ENCODE results near the gene EXOC2.

Gene EXOC2

GRCh38 chr6:692858-693722 is at the start of gene EXOC2:
EXOC2 (minus strand) TSS chr6:693139; CDS start chr6:637818, 55,321 bp downstream.
- peak; percentile 78 to 81 for DNase-seq

GRCh38 chr6:741410-742339 is 48.7 kb upstream of the EXOC2 start:
- no peak for DNase-seq

- no peak for DNase-seq
Measured at GRCh38 chr6:736657-737446, 43.9 kb upstream of the EXOC2 start.

- DNase-seq: no peak
Measured at GRCh38 chr6:733431-734219, 40.7 kb upstream of the EXOC2 start.

- no peak for DNase-seq
Measured at GRCh38 chr6:731924-732323, 39.0 kb upstream of the EXOC2 start.

- DNase-seq: no peak
Measured at GRCh38 chr6:729606-730320, 36.8 kb upstream of the EXOC2 start.

- DNase-seq: no peak
Measured at GRCh38 chr6:727856-728255, 34.9 kb upstream of the EXOC2 start.

- DNase-seq: no peak
Measured at GRCh38 chr6:723540-723939, 30.6 kb upstream of the EXOC2 start.

- no peak for DNase-seq
Measured at GRCh38 chr6:722608-723007, 29.7 kb upstream of the EXOC2 start.

GRCh38 chr6:722077-722524 is 29.2 kb upstream of the EXOC2 start:
- DNase-seq: peak; percentile 46 to 83

- DNase-seq: no peak
Measured at GRCh38 chr6:718345-718744, 25.4 kb upstream of the EXOC2 start.

GRCh38 chr6:717135-717534 is 24.2 kb upstream of the EXOC2 start:
- DNase-seq: no peak

- DNase-seq: no peak
Measured at GRCh38 chr6:715709-716491, 23.0 kb upstream of the EXOC2 start.

GRCh38 chr6:714100-714499 is 21.2 kb upstream of the EXOC2 start:
- DNase-seq: no peak

- no peak for DNase-seq
Measured at GRCh38 chr6:713351-713750, 20.4 kb upstream of the EXOC2 start.

- no peak for DNase-seq
Measured at GRCh38 chr6:712805-713204, 19.9 kb upstream of the EXOC2 start.

- no peak for DNase-seq
Measured at GRCh38 chr6:711925-712324, 19.0 kb upstream of the EXOC2 start.

GRCh38 chr6:710601-711571 is 17.9 kb upstream of the EXOC2 start:
- no peak for DNase-seq

- no peak for DNase-seq
Measured at GRCh38 chr6:709471-710056, 16.6 kb upstream of the EXOC2 start.
